HCT116 (cell line): ENCODE data around the gene PASD1. TPM values are rescaled to one million over a fixed set of nuclear protein-coding genes. Genes with fewer than 3 reads are reported as not detected.
"Not testable (repeated sequence)": the region's sequence is repeated elsewhere in the genome, so short reads cannot be mapped to it uniquely, and the experiment has no call there.

Source experiments
- ATAC-seq: fragments of 200-7000 bp; cut with Tn5 transposase; 2 replicates; pipeline ENCODE4 v1.9.1; 2020; ENCODE audit warnings: mild to moderate bottlenecking, moderate library complexity
- BruUV-seq: library from RNA; stranded (reverse); fragments of 400-500 nt; replicated peaks from 2 replicates; lab custom pipeline; 2021; lab: Mats Ljungman, UMichigan
- CTCF ChIA-PET: fragments of 300-600 bp; sonication (Branson Sonifier 250); formaldehyde crosslinking; loops from one replicate; lab custom pipeline; 2021; ENCODE audit warnings: antibody characterized with exemption; lab: Charles Lee
- POLR2A ChIA-PET: fragments of 300-600, 350-600 bp; sonication (Branson Sonifier 250); formaldehyde crosslinking; loops from one replicate; lab custom pipeline; 2021; ENCODE audit warnings: antibody characterized with exemption; lab: Charles Lee
- RAD21 ChIA-PET, 2 experiments: fragments of 300-600 bp; sonication (Branson Sonifier 250); formaldehyde crosslinking; loops; one replicate each; lab custom pipeline; 2023; ENCODE audit warnings: low total read pairs in 2 of 2; ENCODE audit not compliant: uncharacterized antibody in 2 of 2, unreplicated experiment in 2 of 2, low non-redundant PET in 1 of 2; lab: Charles Lee
- DNase-seq: peaks from one replicate; pipeline ENCODE4 v3.0.0-alpha.2; 2010; ENCODE audit warnings: low read depth, low spot score
- H2AFZ ChIP-seq: fragments of 200-600 bp; shearing (Covaris generic), sonication (generic); 2 replicates; pipeline ENCODE4 v1.6.1; 2017; ENCODE audit warnings: low read depth, mixed run types, mixed read lengths, antibody characterized with exemption, low read length; ENCODE audit not compliant: poor library complexity, severe bottlenecking
- H3K27ac ChIP-seq: 2 replicates; pipeline ENCODE4 v1.5.1; 2012; ENCODE audit warnings: low read depth, low read length
- H3K27me3 ChIP-seq: fragments of 200-600 bp; sonication (generic); 2 replicates; pipeline ENCODE4 v1.6.1; 2016; ENCODE audit warnings: mixed run types, low read length, mixed read lengths; ENCODE audit not compliant: insufficient read depth
- H3K36me3 ChIP-seq, 2 experiments: fragments of 200-500 bp in 1 of 2; fragments of 200-600 bp in 1 of 2; sonication (Bioruptor generic) in 1 of 2; sonication (generic) in 1 of 2; 2 replicates each; pipeline versions ENCODE4 v1.5.1 to v1.6.1; 2014 to 2016; ENCODE audit warnings: low read length in 2 of 2, inconsistent platforms in 1 of 2, mixed read lengths in 1 of 2, mixed run types in 1 of 2; ENCODE audit not compliant: insufficient read depth in 2 of 2, control insufficient read depth in 1 of 2
- H3K4me1 ChIP-seq, 2 experiments: fragments of 200-600 bp in 1 of 2; sonication (generic) in 1 of 2; 2 replicates each; pipeline versions ENCODE4 v1.5.1 to v1.6.1; 2012 to 2017; ENCODE audit warnings: low read length in 2 of 2, inconsistent platforms in 1 of 2, mild to moderate bottlenecking in 1 of 2, mixed read lengths in 1 of 2, mixed run types in 1 of 2, moderate library complexity in 1 of 2; ENCODE audit not compliant: insufficient read depth in 2 of 2, control insufficient read depth in 1 of 2
- H3K4me2 ChIP-seq: fragments of 200-600 bp; sonication (generic); 2 replicates; pipeline ENCODE4 v1.6.1; 2017; ENCODE audit warnings: mixed run types, low read length, mixed read lengths
- H3K4me3 ChIP-seq, 2 experiments: fragments of 200-600 bp in 1 of 2; sonication (generic) in 1 of 2; replicated peaks in 1 of 2; 2 replicates each; pipeline ENCODE4 v1.5.1; 2011 to 2016; ENCODE audit warnings: low read length in 2 of 2, control low read depth in 1 of 2, low read depth in 1 of 2, mild to moderate bottlenecking in 1 of 2, mixed read lengths in 1 of 2, mixed run types in 1 of 2
- H3K79me2 ChIP-seq: fragments of 200-600 bp; sonication (generic); 2 replicates; pipeline ENCODE4 v1.6.1; 2017; ENCODE audit warnings: mild to moderate bottlenecking, mixed run types, low read length, moderate library complexity, mixed read lengths; ENCODE audit not compliant: insufficient read depth
- H3K9ac ChIP-seq: fragments of 200-600 bp; sonication (generic); 2 replicates; pipeline ENCODE4 v1.6.1; 2016; ENCODE audit warnings: low read length, mixed read lengths
- H3K9me2 ChIP-seq: fragments of 200-600 bp; sonication (generic), shearing (Covaris generic); 2 replicates; pipeline ENCODE4 v1.6.1; 2017; ENCODE audit warnings: mixed run types, mild to moderate bottlenecking, moderate library complexity; ENCODE audit not compliant: insufficient read depth
- H3K9me3 ChIP-seq, 2 experiments: fragments of 200-500 bp in 1 of 2; fragments of 200-600 bp in 1 of 2; sonication (Bioruptor generic) in 1 of 2; sonication (generic) in 1 of 2; 2 replicates each; pipeline ENCODE4 v1.6.1; 2014 to 2017; ENCODE audit warnings: low read length in 2 of 2, mixed read lengths in 2 of 2, inconsistent platforms in 1 of 2, low read depth in 1 of 2, mild to moderate bottlenecking in 1 of 2, mixed run types in 1 of 2, moderate library complexity in 1 of 2; ENCODE audit not compliant: control insufficient read depth in 1 of 2, insufficient read depth in 1 of 2
- H4K20me1 ChIP-seq: fragments of 200-600 bp; sonication (generic), shearing (Covaris generic); 2 replicates; pipeline ENCODE4 v1.6.1; 2017; ENCODE audit warnings: mixed run types, mild to moderate bottlenecking, moderate library complexity; ENCODE audit not compliant: insufficient read depth
- ATF3 ChIP-seq: IDR thresholded peaks from 2 replicates; pipeline ENCODE4 v1.6.1; 2012
- ELF1 ChIP-seq: IDR thresholded peaks from 2 replicates; pipeline ENCODE4 v1.6.1; 2012; ENCODE audit warnings: low read depth, borderline replicate concordance
- MAX ChIP-seq: IDR thresholded peaks from 2 replicates; pipeline ENCODE4 v1.6.1; 2012
- POLR2A ChIP-seq: IDR thresholded peaks from 2 replicates; pipeline ENCODE4 v1.7.0; 2011; ENCODE audit warnings: borderline replicate concordance; ENCODE audit not compliant: insufficient read depth, insufficient read length; ENCODE audit errors: extremely low read depth
- RAD21 ChIP-seq: IDR thresholded peaks from 2 replicates; pipeline ENCODE4 v1.6.1; 2012; ENCODE audit warnings: low read depth, mild to moderate bottlenecking
- SIN3A ChIP-seq: IDR thresholded peaks from 2 replicates; pipeline ENCODE4 v1.6.1; 2012; ENCODE audit warnings: low read depth
- SP1 ChIP-seq: IDR thresholded peaks from 2 replicates; pipeline ENCODE4 v1.6.1; 2012; ENCODE audit warnings: low read depth
- YY1 ChIP-seq: IDR thresholded peaks from 2 replicates; pipeline ENCODE4 v1.6.1; 2011; ENCODE audit warnings: low read length, low read depth, moderate library complexity, mild to moderate bottlenecking; ENCODE audit not compliant: insufficient replicate concordance; ENCODE audit errors: extremely low read depth
- ZBTB33 ChIP-seq: IDR thresholded peaks from 2 replicates; pipeline ENCODE4 v1.6.1; 2011; ENCODE audit warnings: mild to moderate bottlenecking, low read length, moderate library complexity; ENCODE audit not compliant: insufficient replicate concordance; ENCODE audit errors: extremely low read depth
- ZFX ChIP-seq: fragments of 450-650 bp; IDR thresholded peaks from 2 replicates; pipeline ENCODE4 v1.6.1; 2017
- intact Hi-C: fragments of 100-400 bp; cut with micrococcal nuclease; formaldehyde crosslinking; loops from 2 replicates; pipeline ENCODE4 v1.10.0; 2022
- total RNA-seq: library from RNA; stranded (reverse); gene quantifications from one replicate; pipeline ENCODE4 v1.2.1, GENCODE V29; 2021; ENCODE audit not compliant: unreplicated experiment

Gene PASD1
- total RNA-seq, 1 experiment from 2014 or later: not detected

- TF ChIP-seq ZFX (no peak), POLR2A (no peak), ELF1 (no peak), ATF3 (no peak)
Measured at GRCh38 chrX:151570561-151570960, 7.1 kb downstream of the PASD1 start (continued).

- not testable (repeated sequence) for H3K9me3 ChIP-seq, DNase-seq, BruUV-seq
Measured at GRCh38 chrX:151593384-151593783, 29.9 kb downstream of the PASD1 start.

GRCh38 chrX:151596282-151596681 lies 32.8 kb downstream of the PASD1 start:
- peaks cover 4% of the 10 kb centered on the region for H3K27me3 ChIP-seq
- TF ChIP-seq ZBTB33 (no peak), ZFX (no peak), SIN3A (no peak), YY1 (no peak), MAX (no peak), ATF3 (no peak), SP1 (no peak), RAD21 (no peak)
- TF ChIP-seq, all 23 proteins: peak for 0
- Histone ChIP-seq H3K27ac (no peak overlapping the region), H3K9ac (no peak overlapping the region), H4K20me1 (no peaks in the 10 kb centered on the region), H3K36me3 (no peaks in the 10 kb centered on the region), H3K4me3 (no peak overlapping the region), H3K4me2 (no peak overlapping the region), H3K9me2 (no peaks in the 10 kb centered on the region), H3K79me2 (no peaks in the 10 kb centered on the region), H3K4me1 (no peaks in the 10 kb centered on the region), H2AFZ (no peak overlapping the region), H3K9me3 (no peaks in the 10 kb centered on the region)
- ChIA-PET POLR2A (no interaction called here), CTCF (no interaction called here), RAD21 (no interaction called here)
- no TSS peak for BruUV-seq
- DNase-seq (no peak), ATAC-seq (no peak)
- intact Hi-C loops: no loop called here

More at GRCh38 chrX:151593384-151593783, 29.9 kb downstream of the PASD1 start:
- H3K27ac ChIP-seq, H3K9me2 ChIP-seq, H3K36me3 ChIP-seq, CTCF ChIA-PET, POLR2A ChIA-PET, H4K20me1 ChIP-seq, H3K9ac ChIP-seq, H3K4me3 ChIP-seq, intact Hi-C loops, H3K27me3 ChIP-seq, H3K79me2 ChIP-seq, H3K4me1 ChIP-seq, RAD21 ChIA-PET, H3K4me2 ChIP-seq, H2AFZ ChIP-seq, ATAC-seq: not testable (repeated sequence)
